GM12864 (cell line): ENCODE results near the gene PLCB4.

Experiments
- DNase-seq: peaks from one replicate; pipeline ENCODE4 v3.0.0-alpha.2; 2011; ENCODE audit warnings: low read depth
- H3K4me3 ChIP-seq: 2 replicates; pipeline ENCODE4 v1.5.1; 2011; ENCODE audit warnings: mild to moderate bottlenecking, low read depth, low read length, control low read depth
- TF ChIP-seq, protein P1 (sequence below): IDR thresholded peaks from 2 replicates; pipeline ENCODE4 v1.5.1; 2011; ENCODE audit warnings: low read depth, mild to moderate bottlenecking, moderate library complexity, low read length, control low read depth, inconsistent platforms; ENCODE audit errors: missing control alignments

PLCB4 gene

DNA sequence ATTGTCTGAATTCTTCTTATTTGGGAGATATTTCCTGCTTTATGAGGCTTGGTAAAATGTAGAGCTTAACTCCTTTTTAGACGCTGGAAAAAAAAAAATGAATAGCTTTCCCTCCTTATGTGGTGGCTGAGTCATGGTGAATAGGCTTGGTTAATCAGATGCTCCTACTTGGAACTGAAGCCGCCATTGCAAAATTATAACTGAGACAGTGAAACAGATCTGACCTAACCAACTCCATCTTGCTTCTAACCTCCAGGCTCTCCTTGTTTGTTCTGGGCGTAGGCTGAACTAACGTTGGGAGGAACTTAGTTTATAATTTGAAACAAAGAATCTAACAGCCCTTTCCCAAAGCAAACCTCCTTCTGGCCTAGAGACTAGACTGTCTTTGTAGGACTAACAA, 43.2 kb upstream of the PLCB4 start:
- no peak for DNase-seq
- H3K4me3 ChIP-seq, result no peak overlapping the region
- TF ChIP-seq, protein P1, sequence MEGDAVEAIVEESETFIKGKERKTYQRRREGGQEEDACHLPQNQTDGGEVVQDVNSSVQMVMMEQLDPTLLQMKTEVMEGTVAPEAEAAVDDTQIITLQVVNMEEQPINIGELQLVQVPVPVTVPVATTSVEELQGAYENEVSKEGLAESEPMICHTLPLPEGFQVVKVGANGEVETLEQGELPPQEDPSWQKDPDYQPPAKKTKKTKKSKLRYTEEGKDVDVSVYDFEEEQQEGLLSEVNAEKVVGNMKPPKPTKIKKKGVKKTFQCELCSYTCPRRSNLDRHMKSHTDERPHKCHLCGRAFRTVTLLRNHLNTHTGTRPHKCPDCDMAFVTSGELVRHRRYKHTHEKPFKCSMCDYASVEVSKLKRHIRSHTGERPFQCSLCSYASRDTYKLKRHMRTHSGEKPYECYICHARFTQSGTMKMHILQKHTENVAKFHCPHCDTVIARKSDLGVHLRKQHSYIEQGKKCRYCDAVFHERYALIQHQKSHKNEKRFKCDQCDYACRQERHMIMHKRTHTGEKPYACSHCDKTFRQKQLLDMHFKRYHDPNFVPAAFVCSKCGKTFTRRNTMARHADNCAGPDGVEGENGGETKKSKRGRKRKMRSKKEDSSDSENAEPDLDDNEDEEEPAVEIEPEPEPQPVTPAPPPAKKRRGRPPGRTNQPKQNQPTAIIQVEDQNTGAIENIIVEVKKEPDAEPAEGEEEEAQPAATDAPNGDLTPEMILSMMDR, result no peak

DNA sequence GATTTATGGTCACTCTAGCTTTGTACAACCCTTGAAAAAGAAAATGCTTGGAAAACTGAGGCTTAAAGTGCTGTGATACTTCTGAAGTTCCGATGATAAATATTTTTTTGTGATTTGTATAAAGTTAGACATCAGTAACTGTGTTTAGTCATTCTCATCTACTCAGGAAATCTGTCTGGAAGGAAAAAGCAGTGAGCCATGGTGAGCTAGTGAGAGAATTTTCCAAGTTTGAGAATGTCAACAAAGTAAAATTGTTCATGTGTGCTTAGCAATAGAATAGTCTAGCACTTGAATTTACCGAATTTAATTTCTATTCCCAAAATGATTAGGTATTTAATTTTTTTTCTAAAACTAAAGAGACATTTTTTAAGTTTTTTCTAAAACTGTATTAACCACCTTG, 41.3 kb upstream of the PLCB4 start:
- TF ChIP-seq, protein P1, result no peak
- no peak overlapping the region for H3K4me3 ChIP-seq
- no peak for DNase-seq

DNA sequence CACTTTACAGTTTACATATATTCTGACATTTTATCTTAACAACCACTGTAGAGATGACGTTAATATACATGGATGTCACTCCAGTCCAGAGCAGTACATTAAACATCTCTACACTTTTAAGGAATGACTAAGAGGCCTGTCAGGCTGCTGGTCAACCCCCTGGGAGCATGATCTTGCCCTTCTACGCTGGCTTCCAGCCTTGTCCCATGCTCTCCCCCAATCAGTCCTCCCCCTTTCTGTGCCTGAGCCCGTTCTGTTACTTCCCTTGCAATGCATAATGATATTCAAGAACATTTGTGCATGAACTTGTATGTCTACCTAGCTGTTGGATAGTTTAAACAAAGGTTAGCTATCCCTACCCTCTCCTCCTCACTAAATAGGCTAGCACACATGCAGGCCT, 40.5 kb upstream of the PLCB4 start:
- DNase-seq, result no peak
- no peak overlapping the region for H3K4me3 ChIP-seq
- TF ChIP-seq, protein P1, result no peak

DNA sequence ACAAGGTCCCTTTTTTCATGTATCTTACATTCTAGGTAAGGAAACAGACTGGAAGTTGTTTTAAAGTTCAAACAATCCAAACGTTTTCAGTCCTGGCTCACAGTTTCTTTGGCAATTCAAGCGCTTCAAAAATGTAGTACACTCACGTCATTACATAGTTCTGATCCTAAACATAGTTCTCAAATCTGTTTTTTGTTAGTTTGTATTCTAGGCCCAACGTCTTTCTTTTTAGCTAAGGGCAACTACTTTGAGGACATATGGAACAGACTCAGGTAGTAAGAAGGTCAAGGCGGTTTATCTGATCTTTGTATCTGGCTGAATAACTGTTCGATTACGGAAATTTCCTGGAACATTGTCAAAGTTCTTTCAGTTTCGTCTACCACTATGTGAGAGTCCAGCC, 36.9 kb upstream of the PLCB4 start:
- H3K4me3 ChIP-seq, result no peak overlapping the region
- DNase-seq, result no peak
- TF ChIP-seq, protein P1, result no peak

DNA sequence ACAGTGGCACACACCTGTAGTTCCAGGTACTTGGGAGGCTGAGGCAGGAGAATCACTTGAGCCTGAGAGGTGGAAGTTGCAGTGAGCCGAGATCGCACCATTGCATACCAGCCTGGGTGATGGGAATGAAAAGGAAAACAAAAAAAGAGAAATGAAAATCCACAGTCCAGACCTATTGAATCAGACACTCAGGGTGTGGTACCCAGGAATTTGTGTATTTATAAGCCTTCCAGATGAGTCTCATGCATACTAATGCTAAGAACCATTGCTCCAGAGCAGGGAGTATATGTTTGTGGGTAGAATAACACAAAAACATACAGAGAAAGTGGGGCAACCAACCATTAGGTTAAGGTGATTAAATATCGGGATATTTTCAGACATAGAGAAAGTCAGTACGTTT, 36.1 kb upstream of the PLCB4 start:
- TF ChIP-seq, protein P1, result no peak
- no peak for DNase-seq
- no peak overlapping the region for H3K4me3 ChIP-seq

DNA sequence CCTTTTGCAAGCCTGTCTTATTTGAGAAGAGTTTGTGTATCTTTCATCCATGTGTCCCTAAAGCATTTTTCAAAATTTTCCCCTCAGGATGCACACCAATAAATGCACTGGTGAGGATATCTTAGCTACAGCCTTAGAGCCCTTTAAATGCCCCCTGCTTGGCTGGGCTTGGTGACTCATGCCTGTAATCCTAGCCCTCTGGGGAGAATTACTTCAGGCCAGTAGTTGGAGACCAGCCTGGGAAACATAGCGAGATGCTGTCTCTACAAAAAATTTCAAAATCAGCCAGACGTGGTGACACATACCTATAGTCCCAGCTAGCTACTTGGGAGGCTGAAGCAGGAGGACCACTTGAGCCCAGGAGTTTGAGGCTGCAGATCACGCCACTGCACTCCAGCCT, 33.8 kb upstream of the PLCB4 start:
- DNase-seq, result no peak
- H3K4me3 ChIP-seq, result no peak overlapping the region
- TF ChIP-seq, protein P1, result no peak

DNA sequence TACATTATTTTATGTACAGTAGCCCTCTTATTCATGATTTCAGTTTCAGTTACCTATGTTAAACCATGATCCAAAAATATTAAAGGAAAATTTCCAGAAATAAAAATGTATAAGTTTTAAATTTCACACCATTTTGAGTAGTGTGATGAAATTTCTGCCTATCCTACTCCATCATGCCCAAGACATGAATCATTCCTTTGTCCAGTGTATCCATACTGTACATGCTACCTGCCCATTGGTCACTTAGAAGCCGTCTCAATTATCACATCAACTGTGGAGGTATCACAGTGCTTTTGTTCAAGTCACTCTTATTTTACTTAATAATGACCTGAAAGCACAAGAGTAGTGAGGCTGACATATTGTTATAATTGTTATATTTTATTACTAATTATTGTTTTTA, 32.3 kb upstream of the PLCB4 start:
- DNase-seq, result no peak
- TF ChIP-seq, protein P1, result no peak

More for the DNA sequence above, 32.3 kb upstream of the PLCB4 start:
- no peak overlapping the region for H3K4me3 ChIP-seq
